GM23338 (cell line): ENCODE measurements around the gene TMEM43. TPM values are rescaled to one million over a fixed set of nuclear protein-coding genes. Genes with fewer than 3 reads are reported as not detected.

Source experiments
- ATAC-seq: fragments of 200-7000 bp; cut with Tn5 transposase; 3 replicates; pipeline ENCODE4 v1.9.1; 2020
- DNase-seq: peaks from one replicate; pipeline ENCODE4 v3.0.0-alpha.2; 2015; ENCODE audit warnings: low spot score
- H2AFZ ChIP-seq: fragments of 200-600 bp; sonication (generic); 2 replicates; pipeline ENCODE4 v1.8.0; 2016; ENCODE audit warnings: antibody characterized with exemption, mild to moderate bottlenecking, moderate library complexity
- H3F3A ChIP-seq: fragments of 200-600 bp; sonication (generic); replicated peaks from 2 replicates; pipeline ENCODE4 v1.8.0; 2017; ENCODE audit warnings: antibody characterized with exemption, mixed run types, low read depth
- H3K27ac ChIP-seq: fragments of 200-600 bp; sonication (generic); 2 replicates; pipeline ENCODE4 v1.6.1; 2016; ENCODE audit warnings: low read depth
- H3K27me3 ChIP-seq: fragments of 200-600 bp; sonication (generic); 2 replicates; pipeline ENCODE4 v1.8.0; 2016; ENCODE audit warnings: mild to moderate bottlenecking, mixed run types, moderate library complexity; ENCODE audit not compliant: insufficient read depth
- H3K36me3 ChIP-seq: fragments of 200-600 bp; sonication (generic); 2 replicates; pipeline ENCODE4 v1.8.0; 2016; ENCODE audit warnings: mild to moderate bottlenecking; ENCODE audit not compliant: insufficient read depth
- H3K4me1 ChIP-seq: fragments of 200-600 bp; sonication (generic); 2 replicates; pipeline ENCODE4 v1.8.0; 2016; ENCODE audit warnings: mild to moderate bottlenecking, moderate library complexity; ENCODE audit not compliant: insufficient read depth
- H3K4me2 ChIP-seq: fragments of 200-600 bp; sonication (generic); 2 replicates; pipeline ENCODE4 v1.7.1; 2017; ENCODE audit warnings: mixed run types
- H3K4me3 ChIP-seq: fragments of 200-600 bp; sonication (generic); 2 replicates; pipeline ENCODE4 v1.6.1; 2016; ENCODE audit warnings: mixed run types
- H3K79me2 ChIP-seq: fragments of 200-600 bp; sonication (generic); replicated peaks from 2 replicates; pipeline ENCODE4 v1.8.0; 2017; ENCODE audit warnings: mild to moderate bottlenecking; ENCODE audit not compliant: insufficient read depth
- H3K9me2 ChIP-seq: fragments of 200-600 bp; sonication (generic); 2 replicates; pipeline ENCODE4 v1.8.0; 2017; ENCODE audit not compliant: insufficient read depth
- H4K20me1 ChIP-seq: fragments of 200-600 bp; sonication (generic); replicated peaks from 2 replicates; pipeline ENCODE4 v1.8.0; 2017; ENCODE audit warnings: mild to moderate bottlenecking; ENCODE audit not compliant: insufficient read depth
- H3K27ac Mint-ChIP-seq: 2 replicates; pipeline ENCODE4 v1.8.0; 2020; ENCODE audit warnings: inconsistent platforms, mild to moderate bottlenecking, moderate library complexity, mixed read lengths
- H3K27me3 Mint-ChIP-seq: 3 replicates; pipeline ENCODE4 v1.8.0; 2022; ENCODE audit warnings: low read depth, mild to moderate bottlenecking, moderate library complexity, mixed read lengths, inconsistent platforms; ENCODE audit not compliant: insufficient read depth, poor library complexity
- H3K36me3 Mint-ChIP-seq: 3 replicates; pipeline ENCODE4 v1.8.0; 2021; ENCODE audit warnings: low read depth, mild to moderate bottlenecking, inconsistent platforms, moderate library complexity, mixed read lengths
- H3K4me1 Mint-ChIP-seq: 3 replicates; pipeline ENCODE4 v1.8.0; 2020; ENCODE audit warnings: mild to moderate bottlenecking, inconsistent platforms, mixed read lengths
- H3K4me3 Mint-ChIP-seq: 3 replicates; pipeline ENCODE4 v1.8.0; 2021; ENCODE audit warnings: moderate library complexity, mild to moderate bottlenecking, inconsistent platforms, mixed read lengths
- H3K9me3 Mint-ChIP-seq: 3 replicates; pipeline ENCODE4 v1.8.0; 2020; ENCODE audit warnings: moderate library complexity, mild to moderate bottlenecking, inconsistent platforms, mixed read lengths
- CREB1 ChIP-seq: fragments of 250-450 bp; sonication (Bioruptor Pico); IDR thresholded peaks from 2 replicates; pipeline ENCODE4 v1.5.0; 2020; ENCODE audit warnings: low read depth, mild to moderate bottlenecking, moderate library complexity
- CTCF ChIP-seq, 2 experiments: fragments of 200-600 bp in 1 of 2; sonication (generic) in 1 of 2; conservative IDR thresholded peaks; 2 replicates each; pipeline versions ENCODE4 v1.5.1 to v1.6.1; 2016 to 2017; ENCODE audit warnings: antibody characterized with exemption in 2 of 2, low read depth in 2 of 2, mild to moderate bottlenecking in 2 of 2, moderate library complexity in 1 of 2
- ETS1 ChIP-seq: IDR thresholded peaks from 2 replicates; pipeline ENCODE4 v1.6.1; 2016; ENCODE audit warnings: antibody characterized with exemption
- EZH2 ChIP-seq: fragments of 200-600 bp; sonication (generic); IDR thresholded peaks from one replicate; pipeline ENCODE4 v1.8.0; 2017; ENCODE audit warnings: antibody characterized with exemption, mild to moderate bottlenecking, low read depth; ENCODE audit not compliant: unreplicated experiment
- EZH2phosphoT487 ChIP-seq: fragments of 200-600 bp; sonication (generic); IDR thresholded peaks from one replicate; pipeline ENCODE4 v1.8.1; 2018; ENCODE audit warnings: antibody characterized with exemption; ENCODE audit not compliant: unreplicated experiment
- JUNB ChIP-seq: IDR thresholded peaks from one replicate; pipeline ENCODE4 v1.6.1; 2016; ENCODE audit warnings: antibody characterized with exemption; ENCODE audit not compliant: unreplicated experiment
- NANOG ChIP-seq: IDR thresholded peaks from 2 replicates; pipeline ENCODE4 v1.6.1; 2016; ENCODE audit warnings: antibody characterized with exemption, borderline replicate concordance
- POLR2AphosphoS5 ChIP-seq: IDR thresholded peaks from 2 replicates; pipeline ENCODE4 v1.6.1; 2016; ENCODE audit warnings: antibody characterized with exemption, low read depth
- REST ChIP-seq: IDR thresholded peaks from one replicate; pipeline ENCODE4 v1.6.1; 2018; ENCODE audit warnings: antibody characterized with exemption; ENCODE audit not compliant: unreplicated experiment
- STAT1 ChIP-seq: IDR thresholded peaks from one replicate; pipeline ENCODE4 v1.6.1; 2016; ENCODE audit warnings: antibody characterized with exemption; ENCODE audit not compliant: unreplicated experiment
- ZNF114 ChIP-seq: fragments of 250-450 bp; sonication (Bioruptor Pico); IDR thresholded peaks from 2 replicates; pipeline ENCODE4 v1.5.0; 2020; ENCODE audit warnings: mild to moderate bottlenecking, moderate library complexity
- ZNF331 ChIP-seq: fragments of 250-450 bp; sonication (Bioruptor Pico); IDR thresholded peaks from 2 replicates; pipeline ENCODE4 v1.5.0; 2020; ENCODE audit warnings: low read depth, mild to moderate bottlenecking, moderate library complexity
- ZNF462 ChIP-seq: fragments of 250-450 bp; sonication (Bioruptor Pico); IDR thresholded peaks from 2 replicates; pipeline ENCODE4 v1.5.0; 2020; ENCODE audit warnings: mild to moderate bottlenecking, moderate library complexity
- polyA plus RNA-seq: library from polyadenylated mRNA; unstranded; fragments of >200 nt; fragmentation: Nextera tagmentation; extraction: Ambion mirVana; gene quantifications from 2 replicates; pipeline ENCODE4 v1.2.1, GENCODE V29; 2016
- total RNA-seq: library from RNA; depleted of rRNA; stranded (reverse); fragments of >200 nt; shearing (Covaris generic); gene quantifications from 2 replicates; pipeline ENCODE4 v1.2.3, GENCODE V29; 2014

Gene TMEM43
- total and polyA plus RNA-seq, 2 experiments from 2014 or later: 15.9 to 34.7 TPM

GRCh38 chr3:14135581-14135980 lies 10.7 kb downstream of the TMEM43 start:
- no peak overlapping the region for H3K4me3 ChIP-seq
- no peaks in the 10 kb centered on the region for H3F3A ChIP-seq
- no peaks in the 10 kb centered on the region for H3K27me3 ChIP-seq
- no peaks in the 10 kb centered on the region for H3K4me1 ChIP-seq
- H3K4me2 ChIP-seq: no peak overlapping the region
- ATAC-seq: no peak
- no peaks in the 10 kb centered on the region for H3K79me2 ChIP-seq
- Mint-ChIP-seq H3K27me3 (peaks cover 9% of the 10 kb centered on the region), H3K4me1 (no peaks in the 10 kb centered on the region; the same call in 2 of the 3 replicates), H3K27ac (no peak overlapping the region), H3K36me3 (peaks cover 69% of the 10 kb centered on the region), H3K4me3 (no peak overlapping the region), H3K9me3 (no peaks in the 10 kb centered on the region)
- H3K9me2 ChIP-seq: no peaks in the 10 kb centered on the region
- DNase-seq: no peak
- no peak for TF ChIP-seq EZH2phosphoT487
- TF ChIP-seq CREB1: no peak
- TF ChIP-seq POLR2AphosphoS5: no peak
- TF ChIP-seq ETS1: no peak
- no peak for TF ChIP-seq ZNF462 (CRISPR knock-in tag)
- no peak for TF ChIP-seq EZH2
- no peak for TF ChIP-seq REST
- no peak for TF ChIP-seq ZNF331 (CRISPR knock-in tag)
- TF ChIP-seq NANOG: no peak
- no peak for TF ChIP-seq CTCF (conservative IDR thresholded peaks at IDR 0.05; ENCODE audit: low read depth in 2 of 2)
- no peak for TF ChIP-seq ZNF114
- TF ChIP-seq JUNB: no peak
- no peak for TF ChIP-seq STAT1
- H2AFZ ChIP-seq: no peak overlapping the region
- no peak overlapping the region for H3K27ac ChIP-seq
- no peaks in the 10 kb centered on the region for H4K20me1 ChIP-seq
- H3K36me3 ChIP-seq: peaks cover 4% of the 10 kb centered on the region; the same call in 1 of the 2 replicates
